Measurements from ENCODE around the gene DNAAF9.

Gene DNAAF9

GRCh38 chr20:3409417-3409816 lies 1.9 kb upstream of the DNAAF9 start:
- DNase-seq, result no peak

- peak; percentile 62 to 77 for DNase-seq
Measured at GRCh38 chr20:3407771-3408637, 535 bp upstream of the DNAAF9 start.

- peak in 1 of 2 donors; percentile 11 for DNase-seq
Measured at GRCh38 chr20:3406481-3407039, 909 bp downstream of the DNAAF9 start.

GRCh38 chr20:3405696-3406358 lies 1.6 kb downstream of the DNAAF9 start:
- DNase-seq, result no peak

- DNase-seq, result no peak
Measured at GRCh38 chr20:3405139-3405538, 2.3 kb downstream of the DNAAF9 start.

- DNase-seq, result no peak
Measured at GRCh38 chr20:3404402-3404801, 3.1 kb downstream of the DNAAF9 start.

- no peak for DNase-seq
Measured at GRCh38 chr20:3403741-3404140, 3.7 kb downstream of the DNAAF9 start.

DNA sequence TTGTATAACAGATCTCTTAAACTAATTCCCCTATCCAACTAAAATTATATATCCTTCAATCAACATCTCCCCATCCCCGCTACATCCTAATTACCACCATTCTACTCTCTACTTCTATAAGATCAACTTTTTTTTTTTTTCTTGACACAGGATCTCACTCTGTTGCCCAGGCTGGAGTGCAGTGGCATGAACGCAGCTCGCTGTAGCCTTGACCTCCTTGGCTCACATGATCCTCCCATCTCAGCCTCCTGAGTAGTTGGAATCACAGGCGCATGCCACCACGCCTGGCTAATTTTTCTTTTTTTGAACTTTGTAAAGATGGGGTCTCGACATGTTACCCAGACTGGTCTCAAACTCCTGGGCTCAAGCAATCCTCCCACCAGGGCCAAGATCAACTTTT lies 5.0 kb downstream of the DNAAF9 start:
- DNase-seq, result no peak

DNA sequence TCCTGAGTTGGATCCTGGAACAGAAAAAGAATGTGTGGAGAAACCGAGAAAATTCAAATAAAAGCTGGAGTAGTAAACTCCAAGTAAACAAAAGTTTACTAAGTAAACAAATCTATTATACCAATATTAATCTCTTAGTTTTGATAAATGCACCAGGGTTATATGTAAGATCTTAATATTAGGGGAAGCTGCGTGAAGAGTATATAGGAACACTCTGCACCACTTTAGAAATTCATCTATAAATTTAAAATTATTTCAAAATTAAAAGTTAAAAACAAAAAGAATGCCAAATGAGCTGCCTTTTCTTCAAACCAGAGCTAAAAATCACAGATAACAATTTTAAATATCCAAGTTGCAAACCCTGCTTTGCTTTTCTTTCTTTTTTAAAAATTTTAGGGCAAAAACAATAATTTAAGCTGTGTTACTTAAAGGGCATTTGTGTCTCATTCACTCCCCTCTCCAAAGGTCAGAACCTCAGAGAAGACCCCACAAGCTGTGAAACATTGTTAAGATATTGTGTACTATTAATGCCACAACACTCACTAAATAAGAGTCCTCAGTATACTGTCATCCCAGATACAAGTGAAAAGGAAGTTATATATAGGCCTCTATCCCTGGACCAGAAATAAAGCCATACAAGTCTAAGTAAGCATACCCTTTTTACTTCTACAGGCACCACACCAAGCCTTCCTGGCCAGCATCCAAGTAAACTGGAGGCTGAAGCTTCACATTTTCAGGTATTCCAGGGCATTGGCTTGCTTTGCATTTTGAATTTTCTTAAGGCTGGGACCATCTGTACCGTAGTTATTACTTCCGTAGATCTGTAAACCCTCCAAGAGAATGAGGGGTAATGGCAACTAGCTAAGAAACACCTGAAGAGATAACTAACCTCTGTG lies 7.0 kb downstream of the DNAAF9 start:
- no peak for DNase-seq

DNA sequence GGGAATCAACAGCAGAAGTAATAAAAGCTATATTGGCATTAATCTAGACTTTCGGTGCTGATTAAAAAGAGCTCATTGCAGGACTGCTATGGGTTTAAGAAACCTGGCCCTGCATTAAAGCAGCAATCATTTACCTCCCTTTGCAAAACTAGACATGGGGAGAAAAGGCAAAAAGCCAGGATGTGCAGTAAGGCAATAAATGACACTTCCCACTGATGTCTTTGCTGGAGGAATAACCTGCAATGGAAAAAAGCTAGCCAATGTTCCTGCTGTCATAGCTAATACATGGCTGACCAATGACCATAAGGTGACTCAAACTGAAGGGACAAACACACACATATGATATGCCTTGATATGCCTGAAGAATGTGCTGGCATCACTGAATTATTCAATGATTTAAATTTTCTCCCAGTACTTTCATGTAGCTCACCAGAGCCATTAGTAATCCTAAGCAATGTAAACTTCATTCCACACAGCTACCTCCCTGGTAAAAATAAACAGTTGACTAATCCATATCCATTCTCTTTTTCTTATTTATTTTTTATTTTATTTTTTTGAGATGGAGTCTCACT lies 8.7 kb downstream of the DNAAF9 start:
- no peak for DNase-seq

DNA sequence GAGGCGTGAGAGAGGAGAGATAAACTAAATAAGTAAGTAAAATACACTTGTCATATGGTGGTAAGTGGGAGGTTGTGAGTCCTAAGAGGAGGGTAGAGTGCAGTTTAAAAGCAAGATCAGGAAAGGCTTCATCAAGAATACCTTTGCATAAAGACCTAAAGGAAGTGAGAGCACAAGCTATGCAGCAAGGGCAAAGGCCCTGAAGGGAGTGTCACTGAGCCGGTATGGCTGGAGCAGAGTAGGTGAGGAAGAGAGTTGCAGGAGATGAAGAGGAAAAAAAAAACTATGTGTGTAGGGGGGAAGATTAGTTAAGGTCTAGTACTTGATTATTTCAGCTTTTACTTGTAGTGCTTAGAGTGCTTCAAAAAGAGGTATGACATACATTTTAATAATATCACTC lies 11.0 kb downstream of the DNAAF9 start:
- DNase-seq, result no peak

GRCh38 chr20:3392756-3393155 lies 14.7 kb downstream of the DNAAF9 start:
- no peak for DNase-seq

GRCh38 chr20:3390759-3391425 lies 16.6 kb downstream of the DNAAF9 start:
- DNase-seq, result no peak

DNA sequence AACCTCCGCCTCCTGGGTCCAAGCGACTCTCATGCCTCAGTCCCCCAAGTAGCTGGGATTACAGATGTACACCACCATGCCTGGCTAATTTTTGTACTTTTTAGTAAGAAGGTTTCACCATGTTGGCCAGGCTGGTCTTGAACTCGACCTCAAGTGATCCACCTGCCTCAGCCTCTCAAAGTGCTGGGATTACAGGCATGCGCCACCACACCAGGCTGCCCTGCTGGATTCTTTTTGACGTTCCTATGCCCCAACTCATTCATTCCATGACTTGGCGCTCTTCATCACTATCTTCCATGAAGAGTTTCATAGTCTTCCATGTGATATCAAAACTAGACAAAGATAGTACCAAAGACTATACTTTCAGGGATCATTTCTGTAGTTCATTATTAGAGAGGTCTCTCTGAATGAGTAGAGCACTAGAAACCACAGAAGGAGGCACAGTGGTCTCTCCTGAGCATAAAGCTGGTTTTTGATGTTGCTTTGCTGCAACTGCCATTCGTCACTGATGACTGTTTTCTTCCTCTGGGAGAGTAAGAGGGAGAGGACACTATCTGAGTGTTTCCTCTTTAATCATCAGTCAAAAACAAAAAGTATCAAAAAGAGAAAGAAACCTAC lies 23.5 kb downstream of the DNAAF9 start:
- DNase-seq, result no peak

DNA sequence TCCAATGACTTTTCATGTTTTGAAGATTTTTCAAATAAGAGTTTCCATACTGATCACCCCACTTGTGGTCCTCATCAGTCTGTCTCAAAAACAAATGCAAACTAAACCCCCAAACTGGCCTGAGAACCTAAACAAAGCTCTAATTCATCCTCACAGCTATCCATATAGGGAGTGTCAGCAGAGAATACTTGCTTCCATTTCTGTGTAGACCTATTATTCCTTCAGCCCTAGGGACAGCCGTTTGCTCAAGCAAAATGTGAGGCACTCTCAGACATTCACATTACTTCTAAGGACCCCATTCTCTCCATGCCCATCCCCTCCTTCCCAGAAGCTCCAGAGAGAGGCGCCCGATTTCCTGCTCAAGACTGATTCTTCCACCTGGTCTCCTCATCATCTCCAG lies 24.6 kb downstream of the DNAAF9 start:
- DNase-seq, result no peak

DNA sequence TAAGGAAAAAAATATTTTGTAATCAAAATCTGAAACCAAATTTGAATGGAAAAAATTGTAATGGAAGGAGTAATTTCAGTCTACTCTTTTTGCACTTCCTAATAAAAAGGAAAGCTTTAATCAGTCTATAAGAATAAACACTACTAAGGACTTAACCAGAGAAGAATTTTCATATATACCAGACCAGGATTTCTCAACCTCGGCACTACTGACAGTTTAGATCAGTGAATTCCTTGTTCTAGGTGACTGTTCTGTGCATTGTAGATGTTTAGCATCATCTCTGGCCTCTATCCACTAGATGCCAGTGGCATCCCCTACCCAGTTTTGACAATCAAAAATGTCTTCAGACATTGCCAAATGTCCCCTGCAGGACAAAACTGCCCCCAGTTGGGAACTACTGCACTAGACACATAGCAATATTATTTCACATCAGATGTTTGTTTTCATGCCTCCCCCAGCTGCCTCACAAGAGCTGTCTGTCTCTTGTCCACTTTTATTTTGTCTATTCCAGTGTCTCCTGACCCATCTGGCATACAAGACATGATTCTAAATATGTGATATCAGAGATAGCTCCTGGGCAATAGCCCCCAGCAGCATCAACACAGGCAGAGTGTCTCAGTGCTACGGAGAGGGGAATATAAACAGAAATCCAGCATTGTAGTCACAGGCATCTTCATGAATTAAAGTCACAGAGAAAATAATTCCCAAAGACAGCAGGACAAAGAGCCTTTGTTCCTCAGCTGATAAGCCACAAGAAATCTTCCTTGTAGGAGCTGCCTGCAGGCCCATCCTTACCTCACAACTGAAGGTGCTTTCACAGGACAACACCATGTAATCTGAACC lies 27.0 kb downstream of the DNAAF9 start:
- DNase-seq, result no peak

DNA sequence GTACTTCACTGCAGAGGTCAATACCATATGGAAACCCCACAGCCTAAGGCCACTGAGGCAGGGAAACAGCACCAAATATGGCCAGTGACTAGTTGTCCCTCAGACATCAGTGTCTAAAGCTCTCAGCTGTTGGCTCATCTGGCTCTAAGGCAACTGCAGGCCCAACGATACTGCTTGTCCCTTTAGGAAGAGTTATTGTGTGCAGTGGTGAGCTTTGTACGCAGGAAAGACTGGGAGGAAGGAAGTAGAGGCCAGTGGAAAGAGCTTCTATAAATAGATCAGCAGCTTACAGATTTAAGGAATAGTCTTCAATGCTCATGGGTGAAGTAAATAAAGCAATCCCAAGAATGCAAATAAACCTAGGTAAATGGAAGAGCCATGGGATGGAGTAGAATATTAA lies 29.3 kb downstream of the DNAAF9 start:
- no peak for DNase-seq

DNA sequence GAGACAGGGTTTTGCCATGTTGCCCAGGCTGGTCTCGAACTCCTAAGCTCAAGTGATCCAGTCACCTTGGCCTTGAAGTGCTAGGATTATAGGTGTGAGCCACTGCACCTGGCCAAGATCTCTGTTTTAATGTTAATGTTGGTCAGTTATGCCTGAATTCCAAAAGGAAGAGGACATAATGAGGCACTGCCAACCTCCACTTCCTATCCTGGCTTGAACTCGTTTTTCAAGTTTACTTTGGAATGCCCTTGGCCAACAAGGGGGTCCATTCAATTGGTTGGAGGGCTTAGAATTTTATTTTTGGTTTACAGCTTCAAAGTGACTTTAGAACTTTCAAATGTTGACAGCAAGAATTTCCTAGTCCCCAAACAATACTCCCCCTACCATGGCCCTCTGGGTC lies 29.8 kb downstream of the DNAAF9 start:
- DNase-seq, result no peak

- DNase-seq, result no peak
Measured at GRCh38 chr20:3374296-3374695, 33.2 kb downstream of the DNAAF9 start.

DNA sequence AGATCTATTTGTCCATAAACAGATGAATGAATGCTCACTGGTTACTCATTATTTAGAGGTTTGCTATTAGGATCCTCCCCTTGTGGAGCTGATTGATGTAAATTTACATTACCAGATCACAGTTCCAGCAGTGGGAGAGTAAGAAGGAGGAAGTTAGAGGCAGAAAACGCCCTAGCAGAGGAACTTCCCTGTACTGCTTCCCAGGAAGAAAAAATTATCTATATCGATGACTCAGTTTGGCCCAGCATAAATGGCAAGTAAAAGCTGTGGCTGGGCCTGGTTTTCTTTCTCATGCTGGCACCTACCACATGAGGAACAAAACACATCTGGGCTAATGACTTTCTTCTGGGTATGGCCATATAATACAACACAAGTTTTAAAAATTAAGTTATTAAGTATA lies 35.7 kb downstream of the DNAAF9 start:
- no peak for DNase-seq

DNA sequence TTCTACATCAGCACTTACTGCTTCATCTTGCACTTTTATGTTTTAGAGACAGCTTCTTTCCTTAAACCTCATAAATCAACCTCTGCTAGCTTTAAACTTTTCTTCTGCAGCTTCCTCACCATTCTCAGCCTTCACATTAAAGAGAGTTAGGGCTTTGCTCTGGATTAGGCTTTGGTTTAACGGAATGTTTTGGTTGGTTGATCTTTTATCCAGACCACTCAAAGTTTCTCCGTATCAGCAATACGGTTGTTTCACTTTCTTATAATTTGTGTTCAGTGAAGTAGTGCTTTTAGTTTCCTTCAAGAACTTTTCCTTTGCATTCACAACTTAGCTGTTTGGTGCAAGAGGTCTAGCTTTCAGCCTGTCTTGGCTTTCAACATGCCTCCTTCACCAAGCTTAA lies 40.4 kb downstream of the DNAAF9 start:
- DNase-seq, result no peak

All from CD4-positive, alpha-beta T cell treated with Interferon alpha-2 for 1 hour (primary cell).